SK-N-SH treated with all-trans-retinoic acid at 6 μM for 48 hours (cell line): ENCODE measurements around the gene BOC.

ENCODE experiments used
- ATAC-seq: fragments of 200-7000 bp; cut with Tn5 transposase; 3 replicates; pipeline ENCODE4 v1.9.1; 2020; ENCODE audit warnings: mild to moderate bottlenecking, moderate library complexity
- ARNTL ChIP-seq: fragments of 450-650 bp; formaldehyde crosslinking; IDR thresholded peaks from 2 replicates; pipeline ENCODE4 v1.5.0; 2020; ENCODE audit warnings: low read depth, mild to moderate bottlenecking, moderate library complexity, borderline replicate concordance
- BACH2 ChIP-seq: fragments of 250-450 bp; sonication (Bioruptor Pico); IDR thresholded peaks from 2 replicates; pipeline ENCODE4 v1.9.0; 2021; ENCODE audit warnings: mild to moderate bottlenecking, borderline replicate concordance
- CREB5 ChIP-seq: fragments of 250-450 bp; sonication (Bioruptor Pico); IDR thresholded peaks from 2 replicates; pipeline ENCODE4 v1.5.1; 2020; ENCODE audit warnings: low read depth, mild to moderate bottlenecking, moderate library complexity
- CSDC2 ChIP-seq: fragments of 250-450 bp; sonication (Bioruptor Pico); IDR thresholded peaks from 2 replicates; pipeline ENCODE4 v1.5.0; 2020; ENCODE audit warnings: mild to moderate bottlenecking, moderate library complexity
- CSRNP3 ChIP-seq: fragments of 250-450 bp; sonication (Bioruptor Pico); IDR thresholded peaks from 2 replicates; pipeline ENCODE4 v1.5.1; 2021; ENCODE audit warnings: mild to moderate bottlenecking, moderate library complexity
- ESRRG ChIP-seq: fragments of 250-450 bp; sonication (Bioruptor Pico); IDR thresholded peaks from 2 replicates; pipeline ENCODE4 v1.6.1; 2021; ENCODE audit warnings: mild to moderate bottlenecking
- GLIS3 ChIP-seq: fragments of 250-450 bp; sonication (Bioruptor Pico); IDR thresholded peaks from 2 replicates; pipeline ENCODE4 v1.5.0; 2020; ENCODE audit warnings: mild to moderate bottlenecking, moderate library complexity
- ISL1 ChIP-seq: fragments of 250-450 bp; sonication (Bioruptor Pico); IDR thresholded peaks from 2 replicates; pipeline ENCODE4 v2.1.2; 2022; ENCODE audit warnings: mild to moderate bottlenecking, moderate library complexity
- OSR1 ChIP-seq: fragments of 250-450 bp; sonication (Bioruptor Pico); IDR thresholded peaks from 2 replicates; pipeline ENCODE4 v1.8.0; 2022; ENCODE audit warnings: moderate library complexity, mild to moderate bottlenecking, inconsistent platforms
- PATZ1 ChIP-seq: fragments of 250-450 bp; sonication (Bioruptor Pico); IDR thresholded peaks from 2 replicates; pipeline ENCODE4 v1.8.0; 2020; ENCODE audit warnings: mild to moderate bottlenecking, moderate library complexity, borderline replicate concordance
- POU6F1 ChIP-seq: fragments of 250-450 bp; sonication (Bioruptor Pico); IDR thresholded peaks from 2 replicates; pipeline ENCODE4 v1.8.0; 2021; ENCODE audit warnings: low read depth, mild to moderate bottlenecking, moderate library complexity, borderline replicate concordance
- PPARA ChIP-seq: fragments of 250-450 bp; sonication (Bioruptor Pico); IDR thresholded peaks from 2 replicates; pipeline ENCODE4 v1.5.0; 2020; ENCODE audit warnings: mild to moderate bottlenecking, borderline replicate concordance
- RARB ChIP-seq: fragments of 250-450 bp; sonication (Bioruptor Pico); IDR thresholded peaks from 2 replicates; pipeline ENCODE4 v1.8.0; 2021; ENCODE audit warnings: mild to moderate bottlenecking, moderate library complexity
- SNAI2 ChIP-seq: fragments of 250-450 bp; sonication (Bioruptor Pico); IDR thresholded peaks from 2 replicates; pipeline ENCODE4 v1.5.0; 2020; ENCODE audit warnings: mild to moderate bottlenecking, moderate library complexity
- TCF4 ChIP-seq: fragments of 250-450 bp; sonication (Bioruptor Pico); IDR thresholded peaks from 2 replicates; pipeline ENCODE4 v1.8.0; 2021; ENCODE audit warnings: mild to moderate bottlenecking, moderate library complexity, borderline replicate concordance
- TOX ChIP-seq: fragments of 250-450 bp; sonication (Bioruptor Pico); IDR thresholded peaks from 2 replicates; pipeline ENCODE4 v1.8.0; 2021; ENCODE audit warnings: mild to moderate bottlenecking, moderate library complexity, borderline replicate concordance
- TSHZ2 ChIP-seq: fragments of 250-450 bp; sonication (Bioruptor Pico); IDR thresholded peaks from 2 replicates; pipeline ENCODE4 v1.5.0; 2020; ENCODE audit warnings: mild to moderate bottlenecking, moderate library complexity
- ZC3H10 ChIP-seq: fragments of 250-450 bp; sonication (Bioruptor Pico); IDR thresholded peaks from 2 replicates; pipeline ENCODE4 v1.5.1; 2021; ENCODE audit warnings: mild to moderate bottlenecking, moderate library complexity
- ZFP30 ChIP-seq: fragments of 450-650 bp; formaldehyde crosslinking; IDR thresholded peaks from 2 replicates; pipeline ENCODE4 v1.5.0; 2022; ENCODE audit warnings: mild to moderate bottlenecking, moderate library complexity
- ZNF70 ChIP-seq: fragments of 450-650 bp; formaldehyde crosslinking; IDR thresholded peaks from 2 replicates; pipeline ENCODE4 v1.5.0; 2020; ENCODE audit warnings: mild to moderate bottlenecking, moderate library complexity
- ZNF8 ChIP-seq: fragments of 450-650 bp; formaldehyde crosslinking; IDR thresholded peaks from 2 replicates; pipeline ENCODE4 v1.5.0; 2020; ENCODE audit warnings: mild to moderate bottlenecking, moderate library complexity

Gene BOC

GRCh38 chr3:113293348-113293747 is 82.0 kb downstream of the BOC start:
- ATAC-seq, result no peak
- TF ChIP-seq PPARA (no peak), TOX (CRISPR knock-in tag) (no peak), TSHZ2 (CRISPR knock-in tag) (no peak), SNAI2 (CRISPR knock-in tag) (no peak), TCF4 (CRISPR knock-in tag) (no peak), OSR1 (CRISPR knock-in tag) (no peak), POU6F1 (CRISPR knock-in tag) (no peak), RARB (CRISPR knock-in tag) (no peak), ZC3H10 (no peak), ARNTL (CRISPR knock-in tag) (no peak), GLIS3 (no peak), BACH2 (CRISPR knock-in tag) (no peak), ZFP30 (CRISPR knock-in tag) (no peak), CSDC2 (no peak)

GRCh38 chr3:113295463-113295862 is 84.1 kb downstream of the BOC start:
- no peak; the same call in 2 of the 3 replicates for ATAC-seq
- no peak for TF ChIP-seq CREB5 (CRISPR knock-in tag)
- TF ChIP-seq SNAI2 (CRISPR knock-in tag), result no peak
- TF ChIP-seq TSHZ2 (CRISPR knock-in tag), result no peak
- TF ChIP-seq OSR1 (CRISPR knock-in tag), result no peak
- TF ChIP-seq CSRNP3 (CRISPR knock-in tag), result no peak
- no peak for TF ChIP-seq ZC3H10
- TF ChIP-seq PPARA, result no peak
- no peak for TF ChIP-seq ZNF70 (CRISPR knock-in tag)
- TF ChIP-seq POU6F1 (CRISPR knock-in tag), result no peak
- no peak for TF ChIP-seq PATZ1 (CRISPR knock-in tag)
- no peak for TF ChIP-seq ZFP30 (CRISPR knock-in tag)
- TF ChIP-seq ARNTL (CRISPR knock-in tag), result no peak
- TF ChIP-seq ZNF8, result no peak
- no peak for TF ChIP-seq CSDC2
- TF ChIP-seq BACH2 (CRISPR knock-in tag), result no peak
- no peak for TF ChIP-seq TOX (CRISPR knock-in tag)
- TF ChIP-seq ESRRG (CRISPR knock-in tag), result no peak
- TF ChIP-seq ISL1 (CRISPR knock-in tag), result no peak
